OCI-LY1 (cell line): ENCODE measurements around the gene USP27X.

Source experiments
- H2AFZ ChIP-seq: fragments of 200-600 bp; sonication (generic), shearing (Covaris generic); 2 replicates; pipeline ENCODE4 v1.6.0; 2014; ENCODE audit warnings: antibody characterized with exemption, mild to moderate bottlenecking, low read length
- H3F3A ChIP-seq: fragments of 200-600 bp; sonication (generic), shearing (Covaris generic); 2 replicates; pipeline ENCODE4 v1.6.0; 2014; ENCODE audit warnings: mild to moderate bottlenecking, antibody characterized with exemption, low read length, moderate library complexity; ENCODE audit not compliant: insufficient read depth
- H3K27ac ChIP-seq: fragments of 200-600 bp; sonication (generic); 2 replicates; pipeline ENCODE4 v1.5.1; 2014; ENCODE audit warnings: low read length, mixed run types, mild to moderate bottlenecking, low read depth; ENCODE audit not compliant: poor library complexity, severe bottlenecking
- H3K27me3 ChIP-seq: fragments of 200-600 bp; sonication (generic); 2 replicates; pipeline ENCODE4 v1.6.0; 2014; ENCODE audit warnings: antibody characterized with exemption, mild to moderate bottlenecking, low read length, moderate library complexity; ENCODE audit not compliant: insufficient read depth
- H3K36me3 ChIP-seq: fragments of 200-600 bp; sonication (generic); 2 replicates; pipeline ENCODE4 v1.6.1; 2014; ENCODE audit warnings: mild to moderate bottlenecking, antibody characterized with exemption, low read length, moderate library complexity, mixed read lengths; ENCODE audit not compliant: insufficient read depth
- H3K4me1 ChIP-seq: fragments of 200-600 bp; sonication (generic); 2 replicates; pipeline ENCODE4 v1.5.1; 2014; ENCODE audit warnings: mild to moderate bottlenecking, low read length, moderate library complexity; ENCODE audit not compliant: insufficient read depth, severe bottlenecking
- H3K4me2 ChIP-seq: fragments of 200-600 bp; sonication (generic), shearing (Covaris generic); 2 replicates; pipeline ENCODE4 v1.6.1; 2014; ENCODE audit warnings: low read length
- H3K4me3 ChIP-seq: fragments of 200-600 bp; sonication (generic); 2 replicates; pipeline ENCODE4 v1.5.1; 2014; ENCODE audit warnings: low read length, low read depth, mild to moderate bottlenecking, mixed read lengths; ENCODE audit not compliant: poor library complexity, severe bottlenecking
- H3K79me2 ChIP-seq: fragments of 200-600 bp; shearing (Covaris generic); 2 replicates; pipeline ENCODE4 v1.6.1; 2016; ENCODE audit warnings: mixed run types, low read length, mixed read lengths; ENCODE audit not compliant: insufficient read depth
- H3K9ac ChIP-seq: fragments of 200-600 bp; sonication (generic), shearing (Covaris generic); 2 replicates; pipeline ENCODE4 v1.6.1; 2014; ENCODE audit warnings: mild to moderate bottlenecking, low read length, mixed read lengths
- H3K9me2 ChIP-seq: fragments of 200-600 bp; sonication (generic), shearing (Covaris generic); 2 replicates; pipeline ENCODE4 v1.6.1; 2014; ENCODE audit warnings: low read depth, mild to moderate bottlenecking, low read length, mixed read lengths
- H3K9me3 ChIP-seq: fragments of 200-600 bp; shearing (Covaris generic); 2 replicates; pipeline ENCODE4 v1.6.1; 2014; ENCODE audit warnings: low read length, mixed read lengths
- H4K20me1 ChIP-seq: fragments of 200-600 bp; sonication (generic), shearing (Covaris generic); 2 replicates; pipeline ENCODE4 v1.6.0; 2016; ENCODE audit warnings: mild to moderate bottlenecking, low read length; ENCODE audit not compliant: insufficient read depth
- EZH2 ChIP-seq: fragments of 200-600 bp; sonication (generic), shearing (Covaris generic); IDR thresholded peaks from 2 replicates; pipeline ENCODE4 v1.8.0; 2017; ENCODE audit warnings: borderline replicate concordance, mixed run types, mild to moderate bottlenecking, antibody characterized with exemption, low read length, moderate library complexity, mixed read lengths
- TF ChIP-seq, protein P1 (sequence below): fragments of 200-600 bp; sonication (generic), shearing (Covaris generic); IDR thresholded peaks from 2 replicates; pipeline ENCODE4 v1.5.1; 2017; ENCODE audit warnings: mild to moderate bottlenecking, antibody characterized with exemption, low read length, moderate library complexity, mixed read lengths

Gene USP27X

DNA sequence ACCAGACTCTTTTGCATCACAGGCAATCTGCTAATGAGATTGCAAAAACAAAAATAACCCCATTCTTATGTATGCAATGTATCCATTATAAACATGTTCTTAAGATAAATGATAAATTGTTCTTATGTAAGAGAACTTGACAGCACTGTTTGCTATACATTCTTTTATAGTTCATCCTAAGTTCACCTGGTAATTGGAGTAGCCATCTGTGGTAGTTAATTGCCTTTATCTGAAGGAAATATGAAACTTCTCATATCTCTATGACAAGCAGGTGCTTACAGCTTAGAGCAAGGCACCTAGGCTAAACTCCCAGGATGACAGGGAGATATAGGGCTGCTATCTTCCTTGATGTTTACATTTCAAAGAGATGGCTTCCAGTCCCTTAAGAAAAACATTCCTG lies 21.8 kb downstream of the USP27X start:
- Histone ChIP-seq H3K4me2 (no peak overlapping the region), H3K79me2 (no peaks in the 10 kb centered on the region), H3F3A (no peaks in the 10 kb centered on the region), H3K27ac (no peak overlapping the region), H3K9me2 (no peaks in the 10 kb centered on the region), H4K20me1 (no peaks in the 10 kb centered on the region), H3K36me3 (no peaks in the 10 kb centered on the region), H3K9ac (no peak overlapping the region), H3K4me1 (no peaks in the 10 kb centered on the region), H3K9me3 (no peaks in the 10 kb centered on the region), H3K4me3 (no peak overlapping the region), H2AFZ (no peak overlapping the region), H3K27me3 (no peaks in the 10 kb centered on the region)
- TF ChIP-seq EZH2 = no peak
- TF ChIP-seq, protein P1, sequence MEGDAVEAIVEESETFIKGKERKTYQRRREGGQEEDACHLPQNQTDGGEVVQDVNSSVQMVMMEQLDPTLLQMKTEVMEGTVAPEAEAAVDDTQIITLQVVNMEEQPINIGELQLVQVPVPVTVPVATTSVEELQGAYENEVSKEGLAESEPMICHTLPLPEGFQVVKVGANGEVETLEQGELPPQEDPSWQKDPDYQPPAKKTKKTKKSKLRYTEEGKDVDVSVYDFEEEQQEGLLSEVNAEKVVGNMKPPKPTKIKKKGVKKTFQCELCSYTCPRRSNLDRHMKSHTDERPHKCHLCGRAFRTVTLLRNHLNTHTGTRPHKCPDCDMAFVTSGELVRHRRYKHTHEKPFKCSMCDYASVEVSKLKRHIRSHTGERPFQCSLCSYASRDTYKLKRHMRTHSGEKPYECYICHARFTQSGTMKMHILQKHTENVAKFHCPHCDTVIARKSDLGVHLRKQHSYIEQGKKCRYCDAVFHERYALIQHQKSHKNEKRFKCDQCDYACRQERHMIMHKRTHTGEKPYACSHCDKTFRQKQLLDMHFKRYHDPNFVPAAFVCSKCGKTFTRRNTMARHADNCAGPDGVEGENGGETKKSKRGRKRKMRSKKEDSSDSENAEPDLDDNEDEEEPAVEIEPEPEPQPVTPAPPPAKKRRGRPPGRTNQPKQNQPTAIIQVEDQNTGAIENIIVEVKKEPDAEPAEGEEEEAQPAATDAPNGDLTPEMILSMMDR = no peak

DNA sequence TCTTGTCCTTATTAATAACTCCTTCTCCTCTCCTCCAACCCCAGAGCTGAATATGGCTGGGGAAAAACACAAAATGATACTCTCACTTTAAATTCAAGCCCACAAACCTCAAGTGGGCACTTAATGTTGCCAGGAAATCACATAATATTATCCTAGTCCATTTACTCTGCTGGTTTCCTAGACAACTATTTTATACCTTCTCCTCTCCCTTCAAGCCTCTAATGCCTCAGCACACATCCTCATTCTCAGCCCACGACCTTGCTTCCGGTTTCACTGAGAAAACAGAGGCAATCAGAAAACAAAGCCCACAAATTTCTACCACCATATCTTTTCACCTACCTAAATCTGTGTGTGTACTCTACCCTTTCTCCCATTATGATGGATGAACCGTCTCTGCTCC lies 31.1 kb downstream of the USP27X start:
- no peak overlapping the region for H3K9ac ChIP-seq
- H3F3A ChIP-seq = no peaks in the 10 kb centered on the region
- H3K36me3 ChIP-seq = no peaks in the 10 kb centered on the region
- H3K4me1 ChIP-seq = no peaks in the 10 kb centered on the region
- no peak overlapping the region for H3K27ac ChIP-seq
- no peaks in the 10 kb centered on the region for H3K79me2 ChIP-seq
- H3K27me3 ChIP-seq = no peaks in the 10 kb centered on the region
- no peaks in the 10 kb centered on the region for H3K9me2 ChIP-seq
- H4K20me1 ChIP-seq = no peaks in the 10 kb centered on the region
- H3K9me3 ChIP-seq = no peaks in the 10 kb centered on the region
- no peak overlapping the region for H2AFZ ChIP-seq
- H3K4me2 ChIP-seq = no peak overlapping the region
- TF ChIP-seq EZH2 = no peak
- TF ChIP-seq, protein P1 = no peak
- no peak overlapping the region for H3K4me3 ChIP-seq

DNA sequence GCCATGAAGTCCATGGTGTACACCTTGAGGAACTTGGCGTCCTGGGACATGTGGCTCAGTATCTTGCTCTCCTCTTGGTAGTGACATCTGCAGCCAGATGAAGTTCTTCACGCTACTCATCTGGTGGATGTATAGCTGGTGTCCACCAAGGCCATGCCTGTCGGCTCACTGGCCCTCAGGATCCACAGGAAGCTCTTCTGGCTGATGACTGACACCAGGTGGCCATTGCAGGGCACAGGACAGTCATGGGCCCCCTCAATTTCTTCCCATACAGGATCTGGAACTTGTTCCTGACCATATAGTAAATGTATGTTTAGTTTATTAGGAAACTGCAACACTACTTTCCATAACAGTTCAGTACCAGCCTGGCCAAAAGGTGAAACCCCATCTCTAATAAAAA lies 32.8 kb downstream of the USP27X start:
- H3K27me3 ChIP-seq = no peaks in the 10 kb centered on the region
- no peak overlapping the region for H3K4me2 ChIP-seq
- H2AFZ ChIP-seq = no peak overlapping the region
- H3K4me1 ChIP-seq = no peaks in the 10 kb centered on the region
- no peaks in the 10 kb centered on the region for H3K9me2 ChIP-seq
- no peaks in the 10 kb centered on the region for H3K9me3 ChIP-seq
- H3K27ac ChIP-seq = no peak overlapping the region
- H3K79me2 ChIP-seq = no peaks in the 10 kb centered on the region
- no peak overlapping the region for H3K9ac ChIP-seq
- no peaks in the 10 kb centered on the region for H4K20me1 ChIP-seq
- H3K36me3 ChIP-seq = no peaks in the 10 kb centered on the region
- TF ChIP-seq, protein P1 = no peak
- no peak for TF ChIP-seq EZH2
- H3F3A ChIP-seq = no peaks in the 10 kb centered on the region
- H3K4me3 ChIP-seq = no peak overlapping the region
